KBM-7 (cell line): ENCODE data around the gene WLS.
"Not testable (repeated sequence)": the region's sequence is repeated elsewhere in the genome, so short reads cannot be mapped to it uniquely, and the experiment has no call there.

Source experiments
- DNase-seq: peaks from one replicate; pipeline ENCODE4 v3.0.0-alpha.2; 2015
- in situ Hi-C: fragments of 300-500 bp; cut with MboI; formaldehyde crosslinking; loops from 2 replicates; pipeline ENCODE4 v1.14.3; 2020; ENCODE audit warnings: low sequenced_read_pairs, low pct_unique_long_range_greater_than_20kb, mixed read lengths

Gene WLS

GRCh38 chr1:68173936-68174737 is 58.2 kb downstream of the WLS start:
- no peak for DNase-seq
- in situ Hi-C loops, result no loop called here

- in situ Hi-C loops, result no loop called here
- DNase-seq, result no peak
These were observed 58.9 kb downstream of the WLS start for GRCh38 chr1:68173283-68173935.

GRCh38 chr1:68171795-68172194 is 60.5 kb downstream of the WLS start:
- in situ Hi-C loops, DNase-seq: not testable (repeated sequence)

- DNase-seq, result no peak
- in situ Hi-C loops, result no loop called here
These were observed 63.7 kb downstream of the WLS start for GRCh38 chr1:68168545-68169171.

GRCh38 chr1:68167211-68167610 is 65.1 kb downstream of the WLS start:
- in situ Hi-C loops, result no loop called here
- no peak for DNase-seq

GRCh38 chr1:68166348-68166747 is 66.0 kb downstream of the WLS start:
- in situ Hi-C loops, result no loop called here
- no peak for DNase-seq

GRCh38 chr1:68165665-68166064 is 66.7 kb downstream of the WLS start:
- DNase-seq, result no peak

GRCh38 chr1:68164918-68165317 is 67.4 kb downstream of the WLS start:
- no peak for DNase-seq
- in situ Hi-C loops, result no loop called here

More at GRCh38 chr1:68165665-68166064, 66.7 kb downstream of the WLS start:
- in situ Hi-C loops, result no loop called here

GRCh38 chr1:68163220-68163619 is 69.1 kb downstream of the WLS start:
- in situ Hi-C loops, result no loop called here
- no peak for DNase-seq

GRCh38 chr1:68162761-68163160 is 69.6 kb downstream of the WLS start:
- no peak for DNase-seq

GRCh38 chr1:68161672-68162071 is 70.7 kb downstream of the WLS start:
- DNase-seq, in situ Hi-C loops: not testable (repeated sequence)

More at GRCh38 chr1:68162761-68163160, 69.6 kb downstream of the WLS start:
- in situ Hi-C loops, result no loop called here

GRCh38 chr1:68160935-68161334 is 71.4 kb downstream of the WLS start:
- in situ Hi-C loops, DNase-seq: not testable (repeated sequence)

GRCh38 chr1:68160021-68160420 is 72.3 kb downstream of the WLS start:
- DNase-seq, result no peak
- in situ Hi-C loops, result no loop called here

GRCh38 chr1:68158837-68159236 is 73.5 kb downstream of the WLS start:
- DNase-seq, result no peak
- in situ Hi-C loops, result no loop called here

- no peak for DNase-seq
- in situ Hi-C loops, result no loop called here
These were observed 74.9 kb downstream of the WLS start for GRCh38 chr1:68157416-68157815.

- DNase-seq, result no peak
- in situ Hi-C loops, result no loop called here
These were observed 80.6 kb downstream of the WLS start for GRCh38 chr1:68151690-68152089.

GRCh38 chr1:68149907-68150306 is 82.4 kb downstream of the WLS start:
- DNase-seq, result no peak
- in situ Hi-C loops, result no loop called here

GRCh38 chr1:68149110-68149798 is 83.1 kb downstream of the WLS start:
- in situ Hi-C loops, result no loop called here
- no peak for DNase-seq

GRCh38 chr1:68148631-68149030 is 83.7 kb downstream of the WLS start:
- DNase-seq, result no peak
- in situ Hi-C loops, result no loop called here
